Umbilical cord (tissue), 2 donors: ENCODE data around the gene LCN15. TPM values are rescaled to one million over a fixed set of nuclear protein-coding genes. Genes with fewer than 3 reads are reported as not detected.
"Not testable (repeated sequence)": the region's sequence is repeated elsewhere in the genome, so short reads cannot be mapped to it uniquely, and the experiment has no call there.

Experiments used
- DNase-seq: peaks from one replicate; pipeline ENCODE4 v3.0.0-alpha.2; 2015; ENCODE audit warnings: low spot score
- total RNA-seq: library from RNA; depleted of rRNA; stranded (reverse); fragments of >200 nt; gene quantifications from one replicate; pipeline ENCODE4 v1.2.3, GENCODE V29; 2014; ENCODE audit warnings: low replicate concordance; ENCODE audit not compliant: insufficient read depth

Gene LCN15
- total RNA-seq, 1 donor from 2014 or later, result 2.2 TPM

DNA sequence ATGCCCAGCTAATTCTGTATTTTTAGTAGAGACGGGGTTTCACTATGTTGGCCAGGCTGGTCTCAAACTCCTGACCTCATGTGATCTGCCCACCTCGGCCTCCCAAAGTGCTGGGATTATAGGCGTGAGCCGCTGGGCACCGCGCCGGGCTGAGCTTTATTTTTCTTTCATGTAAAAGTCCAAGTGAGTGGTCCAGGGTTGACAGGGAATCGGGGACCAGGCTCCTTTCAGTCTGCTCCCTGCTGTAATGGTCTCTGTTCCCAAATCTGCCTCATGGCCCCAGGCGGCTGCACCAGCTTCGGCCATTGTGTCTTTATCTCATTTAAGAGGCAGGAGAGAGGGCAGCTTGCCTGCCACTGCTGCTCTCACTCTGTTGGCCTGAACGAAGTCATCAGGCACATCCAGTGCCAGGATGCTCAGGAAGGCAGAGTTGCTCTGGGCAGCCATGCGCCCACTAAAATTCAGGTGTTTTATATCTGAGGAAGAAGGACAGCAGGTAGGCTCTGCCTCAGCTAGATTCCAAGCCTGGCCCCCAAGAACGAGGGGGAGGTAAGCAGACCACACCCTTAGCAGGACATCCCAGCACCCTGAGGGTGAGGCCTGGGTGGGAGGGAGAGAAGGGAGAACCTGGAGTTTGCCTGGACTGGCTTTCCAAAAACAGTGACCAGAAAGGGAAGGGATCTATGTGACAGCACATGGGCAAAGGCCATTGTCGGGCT, 30.1 kb upstream of the LCN15 start:
- no peak for DNase-seq

- DNase-seq, result no peak
These were observed 29.0 kb upstream of the LCN15 start for GRCh38 chr9:136793086-136793946.

- peak; percentile 43 for DNase-seq
These were observed 28.2 kb upstream of the LCN15 start for GRCh38 chr9:136792321-136793085.

DNA sequence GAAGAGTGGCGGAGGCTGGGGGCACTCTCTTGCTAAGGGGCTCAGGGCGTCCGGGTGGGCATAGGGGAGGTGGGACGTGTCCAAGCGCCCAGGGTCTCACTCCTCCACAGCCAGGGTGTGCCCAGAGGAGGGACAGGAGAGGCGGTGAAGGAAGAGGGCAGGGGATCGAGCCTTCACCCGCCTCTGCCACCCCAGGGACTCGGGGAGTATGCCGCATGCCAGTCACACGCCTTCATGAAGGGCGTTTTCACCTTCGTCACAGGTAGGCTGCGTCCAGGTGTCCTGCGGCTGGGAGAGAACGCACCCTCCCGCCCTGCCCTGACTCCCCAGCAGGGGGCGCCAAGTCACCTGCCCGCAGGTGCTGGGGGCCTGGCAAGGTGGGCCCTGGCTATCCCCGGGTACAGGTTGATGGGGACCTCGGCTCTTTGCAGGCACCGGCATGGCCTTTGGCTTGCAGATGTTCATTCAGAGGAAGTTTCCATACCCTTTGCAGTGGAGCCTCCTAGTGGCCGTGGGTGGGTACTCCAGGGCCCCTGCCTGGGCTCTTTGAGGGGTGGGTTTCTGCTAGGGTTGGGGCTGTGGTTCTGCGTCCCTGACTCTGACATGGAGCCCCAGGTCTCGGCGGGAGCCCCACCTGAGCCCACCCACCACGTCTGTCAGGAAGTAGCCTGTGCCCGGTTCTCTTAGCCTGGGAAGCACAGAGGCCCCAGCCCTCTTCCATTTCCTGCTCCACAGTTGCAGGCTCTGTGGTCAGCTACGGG, 27.4 kb upstream of the LCN15 start:
- DNase-seq, result no peak

GRCh38 chr9:136790640-136791515, 26.6 kb upstream of the LCN15 start, which contains the start of gene TMEM141:
TMEM141 (plus strand) TSS chr9:136791344; CDS start chr9:136791371, 27 bp downstream.
- DNase-seq, result peak; percentile 100

- peak; percentile 58 for DNase-seq
These were observed 25.2 kb upstream of the LCN15 start for GRCh38 chr9:136789523-136789937.

DNA sequence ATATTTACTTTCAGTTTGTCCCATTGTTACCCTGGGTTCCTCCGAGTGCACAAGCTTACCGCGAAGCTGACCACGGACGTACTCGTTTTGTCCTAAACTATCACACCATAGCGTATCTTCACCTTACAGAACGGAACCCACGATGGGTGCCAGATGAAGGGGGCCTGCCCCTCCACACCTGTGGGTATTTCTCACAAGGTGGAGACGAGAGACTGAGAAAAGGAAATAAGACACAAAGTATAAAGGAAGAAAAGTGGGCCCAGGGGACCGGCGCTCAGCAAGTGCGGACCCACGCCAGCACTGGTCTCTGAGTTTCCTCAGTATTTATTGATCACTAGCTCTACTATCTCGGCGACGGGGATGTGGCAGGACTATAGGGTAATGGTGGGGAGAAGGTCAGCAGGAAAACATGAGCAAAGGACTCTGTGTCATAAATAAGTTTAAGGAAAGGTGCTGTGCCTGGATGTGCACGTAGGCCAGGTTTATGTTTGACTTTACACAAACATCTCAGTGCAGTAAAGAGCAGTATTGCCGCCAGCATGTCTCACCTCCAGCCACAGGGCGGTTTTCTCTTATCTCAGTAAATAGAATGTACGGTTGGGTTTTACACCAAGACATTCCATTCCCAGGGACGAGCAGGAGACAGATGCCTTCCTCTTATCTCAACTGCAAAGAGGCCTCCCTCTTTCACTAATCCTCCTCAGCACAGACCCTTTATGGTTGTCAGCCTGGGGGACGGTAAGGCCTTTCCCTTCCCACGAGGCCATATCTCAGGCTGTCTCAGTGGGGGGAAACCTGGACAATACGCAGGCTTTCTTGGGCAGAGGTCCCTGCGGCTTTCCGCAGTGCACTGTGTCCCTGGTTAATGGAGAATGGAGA, 24.6 kb upstream of the LCN15 start:
- peak; percentile 63 for DNase-seq

- peak; percentile 78 for DNase-seq
These were observed 23.5 kb upstream of the LCN15 start for GRCh38 chr9:136787690-136788400.

DNA sequence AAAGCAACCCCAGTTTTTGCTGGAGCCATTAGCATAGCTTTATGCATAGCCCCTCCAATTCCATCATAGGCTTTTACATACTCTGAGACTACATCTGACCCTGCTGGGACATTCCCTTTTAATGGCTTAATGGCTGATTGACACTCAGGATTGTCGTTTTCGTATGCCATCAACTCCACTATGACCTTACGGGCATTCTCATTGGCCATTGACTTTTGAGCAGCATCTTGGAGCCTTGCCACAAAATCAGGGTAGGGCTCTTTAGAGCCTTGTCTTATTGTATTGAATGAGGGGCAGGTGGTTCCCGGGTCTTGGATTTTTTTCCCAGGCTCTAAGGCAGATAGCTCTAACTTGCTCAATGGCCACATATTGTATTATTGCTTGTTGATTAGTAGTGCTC, 22.7 kb upstream of the LCN15 start:
- DNase-seq, result not testable (repeated sequence)

GRCh38 chr9:136786451-136786850, 22.1 kb upstream of the LCN15 start:
- no peak for DNase-seq

DNA sequence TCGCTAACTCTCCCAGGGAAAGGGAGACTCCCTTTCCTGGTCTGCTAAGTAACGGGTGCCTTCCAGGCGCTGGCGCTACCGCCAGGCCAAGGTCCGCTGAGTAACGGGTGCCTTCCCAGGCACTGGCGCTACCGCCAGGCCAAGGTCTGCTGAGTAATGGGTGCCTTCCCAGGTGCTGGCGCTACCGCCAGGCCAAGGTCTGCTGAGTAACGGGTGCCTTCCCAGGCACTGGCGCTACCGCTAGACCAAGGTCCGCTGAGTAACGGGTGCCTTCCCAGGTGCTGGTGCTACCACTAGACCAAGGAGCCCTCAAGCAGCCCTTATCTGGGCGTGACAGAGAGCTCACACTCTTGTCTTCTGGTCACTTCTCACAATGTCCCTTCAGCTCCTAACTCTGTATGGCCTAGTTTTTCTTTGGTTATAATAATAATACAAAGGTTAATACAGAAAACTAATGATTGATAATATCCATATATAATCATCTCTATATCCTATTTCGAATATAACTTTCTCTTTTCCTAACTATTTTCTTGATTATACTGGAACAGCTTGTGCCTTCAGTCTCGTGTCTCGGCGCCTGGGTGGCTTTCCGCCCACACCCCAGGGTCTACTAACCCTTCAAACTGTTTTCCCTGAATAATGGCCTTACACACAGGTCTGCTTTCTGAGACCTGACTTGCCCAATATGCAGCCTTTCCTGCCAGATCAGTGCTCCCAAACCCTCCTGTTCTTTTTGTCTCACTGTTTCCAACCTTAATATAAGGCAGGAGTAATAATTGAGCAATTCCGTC, 21.4 kb upstream of the LCN15 start:
- not testable (repeated sequence) for DNase-seq

DNA sequence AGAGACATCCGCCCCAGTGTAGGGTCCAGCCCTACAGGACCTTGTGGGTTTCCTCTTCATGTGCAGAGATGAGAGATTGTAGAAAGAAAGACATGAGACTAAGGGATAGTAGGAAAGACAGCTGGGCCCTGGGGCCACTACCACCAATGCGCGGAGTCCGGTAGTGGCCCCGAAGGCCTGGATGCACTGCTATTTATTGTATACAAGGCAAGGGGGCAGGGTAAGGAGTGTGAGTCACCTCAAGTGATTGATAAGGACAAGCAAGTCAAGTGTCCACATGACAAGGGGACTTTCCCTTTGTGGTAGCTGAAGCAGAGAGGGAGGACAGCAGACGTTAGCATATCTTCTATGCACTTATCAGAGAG, 20.7 kb upstream of the LCN15 start:
- no peak for DNase-seq

DNA sequence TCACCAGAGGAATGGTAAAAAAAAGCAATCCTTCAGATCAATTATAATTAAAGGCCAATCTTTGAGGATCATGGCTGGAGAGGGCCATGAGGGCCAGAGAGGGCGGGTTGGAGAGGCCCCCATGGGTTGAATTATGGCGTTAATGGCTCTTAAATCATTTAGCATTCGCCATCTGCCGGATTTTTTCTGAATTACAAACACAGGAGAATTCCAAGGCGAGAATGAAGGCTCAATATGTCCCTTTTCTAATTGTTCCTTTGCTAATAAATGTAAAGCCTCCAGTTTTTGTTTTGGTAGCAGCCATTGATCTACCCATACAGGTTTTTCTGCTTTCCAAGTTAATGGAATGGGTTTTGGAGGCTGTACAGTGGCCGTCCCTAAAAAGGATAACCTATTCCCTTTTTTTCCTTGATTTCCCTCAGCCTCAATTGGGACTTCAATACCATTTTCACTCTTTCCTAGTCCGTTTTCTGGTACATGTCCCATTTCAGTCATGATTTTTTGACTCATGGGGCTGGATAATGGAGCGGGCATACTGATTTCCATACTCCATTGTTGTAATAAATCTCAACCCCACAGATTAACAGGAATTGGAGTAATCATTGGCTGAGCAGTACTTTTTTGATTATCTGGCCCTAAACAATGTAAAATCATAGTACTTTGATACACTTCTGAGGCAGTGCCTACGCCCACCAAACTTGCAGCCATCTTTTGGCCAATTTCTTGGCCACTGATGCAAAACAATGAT, 20.1 kb upstream of the LCN15 start:
- DNase-seq, result no peak

- no peak for DNase-seq
These were observed 18.1 kb upstream of the LCN15 start for GRCh38 chr9:136782452-136782851.

GRCh38 chr9:136779808-136780207, 15.5 kb upstream of the LCN15 start:
- DNase-seq, result no peak

DNA sequence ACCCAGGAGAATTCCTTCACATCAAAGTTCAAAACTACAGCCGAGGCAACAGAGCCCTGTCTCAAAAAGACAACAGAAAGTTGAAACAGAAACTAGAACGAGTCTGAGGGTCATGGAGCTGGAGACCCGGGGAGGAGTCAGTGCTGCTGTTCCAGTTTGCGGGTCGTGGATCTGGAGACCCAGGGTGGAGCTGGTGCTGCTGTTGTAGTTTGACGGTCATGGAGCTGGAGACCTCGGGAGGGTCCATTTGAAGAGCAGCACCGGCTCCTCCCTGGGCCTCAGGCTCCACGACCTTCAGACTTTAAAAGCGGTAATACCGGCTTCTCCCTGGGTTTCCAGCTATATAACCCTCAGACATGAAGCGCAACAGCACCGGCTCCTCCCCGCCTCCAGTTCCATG, 13.0 kb upstream of the LCN15 start:
- no peak for DNase-seq

DNA sequence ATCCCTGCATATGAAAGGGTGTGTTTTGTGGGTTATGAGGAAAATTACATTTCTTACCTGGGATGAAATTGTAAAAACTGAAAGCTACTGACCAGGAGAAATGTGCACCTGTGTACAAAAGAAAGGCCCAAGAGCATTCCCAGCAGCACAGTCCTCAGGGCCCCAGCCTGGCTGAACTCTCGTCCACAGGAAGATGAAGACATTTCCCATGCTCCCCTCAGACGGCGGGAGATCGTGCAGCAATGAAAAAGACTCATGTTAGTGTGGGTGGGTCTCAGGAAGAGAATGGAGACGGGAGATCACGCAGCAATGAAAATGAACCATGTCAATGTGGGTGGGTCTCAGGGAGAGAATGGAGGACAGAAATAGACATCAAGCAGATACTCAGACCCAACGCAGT, 12.6 kb upstream of the LCN15 start:
- DNase-seq, result no peak
